Measurements from ENCODE around the gene ASCC1. TPM values are rescaled to one million over a fixed set of nuclear protein-coding genes. Genes with fewer than 3 reads are reported as not detected.

Gene ASCC1
- total RNA-seq, 1 donor from 2014 or later: 33.3 TPM

GRCh38 chr10:72176701-72177100 lies 39.4 kb downstream of the ASCC1 start:
- Mint-ChIP-seq H3K9me3 (ENCODE audit: unreplicated experiment) (no peaks in the 10 kb centered on the region), H3K4me3 (ENCODE audit: unreplicated experiment) (no peak overlapping the region), H3K4me1 (ENCODE audit: low read depth, unreplicated experiment) (no peaks in the 10 kb centered on the region), H3K36me3 (ENCODE audit: unreplicated experiment) (peaks cover under 1% of the 10 kb centered on the region), H3K27me3 (ENCODE audit: unreplicated experiment) (peaks cover 2% of the 10 kb centered on the region), H3K27ac (ENCODE audit: unreplicated experiment) (no peak overlapping the region)
- no peak for TF ChIP-seq CTCF (IDR thresholded peaks at IDR 0.05; ENCODE audit: partially characterized antibody, unreplicated experiment)
- DNase-seq: no peak

GRCh38 chr10:72175149-72175548 lies 40.9 kb downstream of the ASCC1 start:
- H3K27me3 Mint-ChIP-seq (ENCODE audit: unreplicated experiment): no peaks in the 10 kb centered on the region

GRCh38 chr10:72174297-72174662 lies 41.8 kb downstream of the ASCC1 start:
- DNase-seq: no peak
- H3K4me3 Mint-ChIP-seq (ENCODE audit: unreplicated experiment): no peak overlapping the region
- H3K27ac Mint-ChIP-seq (ENCODE audit: unreplicated experiment): no peak overlapping the region
- TF ChIP-seq CTCF (IDR thresholded peaks at IDR 0.05; ENCODE audit: partially characterized antibody, unreplicated experiment): no peak
- no peaks in the 10 kb centered on the region for H3K4me1 Mint-ChIP-seq (ENCODE audit: low read depth, unreplicated experiment)
- no peaks in the 10 kb centered on the region for H3K36me3 Mint-ChIP-seq (ENCODE audit: unreplicated experiment)
- no peaks in the 10 kb centered on the region for H3K9me3 Mint-ChIP-seq (ENCODE audit: unreplicated experiment)
- H3K27me3 Mint-ChIP-seq (ENCODE audit: unreplicated experiment): no peaks in the 10 kb centered on the region

More at GRCh38 chr10:72175149-72175548, 40.9 kb downstream of the ASCC1 start:
- no peak for TF ChIP-seq CTCF (IDR thresholded peaks at IDR 0.05; ENCODE audit: partially characterized antibody, unreplicated experiment)
- Mint-ChIP-seq H3K27ac (ENCODE audit: unreplicated experiment) (no peak overlapping the region), H3K4me3 (ENCODE audit: unreplicated experiment) (no peak overlapping the region), H3K9me3 (ENCODE audit: unreplicated experiment) (no peaks in the 10 kb centered on the region), H3K4me1 (ENCODE audit: low read depth, unreplicated experiment) (no peaks in the 10 kb centered on the region), H3K36me3 (ENCODE audit: unreplicated experiment) (no peaks in the 10 kb centered on the region)
- DNase-seq: no peak

GRCh38 chr10:72173619-72174296 lies 42.3 kb downstream of the ASCC1 start:
- H3K4me3 Mint-ChIP-seq (ENCODE audit: unreplicated experiment): no peak overlapping the region

More at GRCh38 chr10:72173619-72174296, 42.3 kb downstream of the ASCC1 start:
- no peak overlapping the region for H3K27ac Mint-ChIP-seq (ENCODE audit: unreplicated experiment)
- no peaks in the 10 kb centered on the region for H3K27me3 Mint-ChIP-seq (ENCODE audit: unreplicated experiment)
- H3K4me1 Mint-ChIP-seq (ENCODE audit: low read depth, unreplicated experiment): no peaks in the 10 kb centered on the region
- no peak for TF ChIP-seq CTCF (IDR thresholded peaks at IDR 0.05; ENCODE audit: partially characterized antibody, unreplicated experiment)
- no peaks in the 10 kb centered on the region for H3K36me3 Mint-ChIP-seq (ENCODE audit: unreplicated experiment)
- no peaks in the 10 kb centered on the region for H3K9me3 Mint-ChIP-seq (ENCODE audit: unreplicated experiment)
- DNase-seq: no peak

Measured in glutamatergic neuron (in vitro differentiated cells).